ENCODE measurements around the gene LRRC41.
"Not testable (repeated sequence)": the region's sequence is repeated elsewhere in the genome, so short reads cannot be mapped to it uniquely, and the experiment has no call there.

Gene LRRC41, protein sequence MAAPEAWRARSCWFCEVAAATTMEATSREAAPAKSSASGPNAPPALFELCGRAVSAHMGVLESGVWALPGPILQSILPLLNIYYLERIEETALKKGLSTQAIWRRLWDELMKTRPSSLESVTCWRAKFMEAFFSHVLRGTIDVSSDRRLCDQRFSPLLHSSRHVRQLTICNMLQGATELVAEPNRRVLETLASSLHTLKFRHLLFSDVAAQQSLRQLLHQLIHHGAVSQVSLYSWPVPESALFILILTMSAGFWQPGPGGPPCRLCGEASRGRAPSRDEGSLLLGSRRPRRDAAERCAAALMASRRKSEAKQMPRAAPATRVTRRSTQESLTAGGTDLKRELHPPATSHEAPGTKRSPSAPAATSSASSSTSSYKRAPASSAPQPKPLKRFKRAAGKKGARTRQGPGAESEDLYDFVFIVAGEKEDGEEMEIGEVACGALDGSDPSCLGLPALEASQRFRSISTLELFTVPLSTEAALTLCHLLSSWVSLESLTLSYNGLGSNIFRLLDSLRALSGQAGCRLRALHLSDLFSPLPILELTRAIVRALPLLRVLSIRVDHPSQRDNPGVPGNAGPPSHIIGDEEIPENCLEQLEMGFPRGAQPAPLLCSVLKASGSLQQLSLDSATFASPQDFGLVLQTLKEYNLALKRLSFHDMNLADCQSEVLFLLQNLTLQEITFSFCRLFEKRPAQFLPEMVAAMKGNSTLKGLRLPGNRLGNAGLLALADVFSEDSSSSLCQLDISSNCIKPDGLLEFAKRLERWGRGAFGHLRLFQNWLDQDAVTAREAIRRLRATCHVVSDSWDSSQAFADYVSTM

DNA sequence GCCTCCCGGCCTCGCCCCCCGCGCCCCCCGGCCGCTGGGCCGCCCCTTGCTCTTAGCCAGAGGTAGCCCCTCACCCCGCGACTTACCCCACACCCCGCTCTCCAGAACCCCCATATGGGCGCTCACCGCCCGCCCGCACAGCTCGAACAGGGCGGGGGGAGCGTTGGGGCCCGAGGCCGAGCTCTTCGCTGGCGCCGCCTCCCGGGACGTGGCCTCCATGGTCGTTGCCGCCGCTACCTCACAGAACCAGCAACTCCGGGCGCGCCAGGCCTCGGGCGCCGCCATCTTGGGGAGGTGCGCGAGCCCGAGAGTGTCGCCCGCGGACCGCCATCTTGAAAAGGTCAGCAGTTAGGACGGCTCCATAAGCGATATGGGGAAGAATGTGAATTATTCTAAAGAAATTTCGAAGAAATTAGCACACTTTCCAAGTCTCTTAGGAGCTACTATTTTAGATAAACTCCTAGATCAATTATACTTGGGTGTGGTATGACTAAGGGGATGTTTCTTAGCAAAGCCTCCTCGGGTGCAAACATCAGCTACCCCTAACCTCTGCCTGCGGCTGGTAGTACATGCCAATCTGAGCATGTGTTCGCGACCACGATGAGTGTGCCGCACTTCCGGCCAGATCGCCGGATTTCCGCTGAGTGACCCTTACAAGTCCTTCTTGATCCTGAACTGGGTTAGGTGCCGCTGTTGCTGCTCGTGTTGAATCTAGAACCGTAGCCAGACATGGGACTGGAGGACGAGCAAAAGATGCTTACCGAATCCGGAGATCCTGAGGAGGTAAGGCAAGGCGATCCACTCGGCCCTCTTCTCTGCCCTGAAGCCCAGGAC is at the start of gene LRRC41, which contains the start of gene UQCRH:
TSS of gene LRRC41 (minus strand) at position 579 of the 834 bp plus-strand sequence. CDS start at position 285, 294 bp downstream.
TSS of gene UQCRH (plus strand) at position 661 of the 834 bp plus-strand sequence. CDS start at position 730, 69 bp downstream.
- DNase-seq (ENCODE audit: low spot score), result peak; percentile 89

DNA sequence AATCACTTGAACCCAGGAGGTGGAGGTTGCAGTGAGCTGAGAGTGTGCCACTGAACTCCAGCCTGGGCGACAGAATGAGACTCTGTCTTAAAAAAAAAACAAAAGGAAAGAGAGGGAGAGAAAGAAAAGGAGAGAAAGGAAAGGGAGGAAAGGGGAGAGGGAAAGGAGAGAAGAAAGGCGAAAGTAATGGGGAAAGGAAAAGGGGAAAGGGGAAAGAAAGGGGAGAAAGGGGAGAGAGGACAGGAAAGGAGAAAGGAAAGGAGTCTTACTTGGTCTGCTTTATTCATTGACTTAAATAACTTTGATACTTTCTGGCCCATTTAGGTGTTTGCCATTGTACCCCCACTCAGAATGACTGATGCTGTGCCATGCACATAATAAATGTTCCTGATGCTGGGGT is 48.9 kb upstream of the LRRC41 start:
- no peak for DNase-seq (ENCODE audit: low spot score)

DNA sequence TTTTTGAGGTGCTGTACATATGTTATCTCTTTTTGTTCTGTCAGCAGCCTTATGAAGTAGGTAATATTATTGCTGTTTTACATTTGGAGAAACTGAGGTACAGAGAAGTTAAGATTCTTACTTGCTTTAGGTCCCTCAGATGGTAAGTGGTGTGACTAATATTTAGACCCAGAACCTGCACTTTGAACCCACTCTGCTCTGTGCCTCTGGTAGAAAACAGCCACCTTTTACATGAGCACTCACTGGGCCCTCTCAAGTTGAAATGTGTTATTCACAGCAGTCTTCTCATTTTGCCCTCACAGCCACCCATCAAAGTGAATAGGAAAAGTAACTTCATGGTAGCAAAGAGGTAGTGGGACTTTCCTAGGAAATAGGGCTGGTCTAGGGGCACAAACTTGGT is 41.9 kb upstream of the LRRC41 start:
- DNase-seq (ENCODE audit: low spot score), result no peak

DNA sequence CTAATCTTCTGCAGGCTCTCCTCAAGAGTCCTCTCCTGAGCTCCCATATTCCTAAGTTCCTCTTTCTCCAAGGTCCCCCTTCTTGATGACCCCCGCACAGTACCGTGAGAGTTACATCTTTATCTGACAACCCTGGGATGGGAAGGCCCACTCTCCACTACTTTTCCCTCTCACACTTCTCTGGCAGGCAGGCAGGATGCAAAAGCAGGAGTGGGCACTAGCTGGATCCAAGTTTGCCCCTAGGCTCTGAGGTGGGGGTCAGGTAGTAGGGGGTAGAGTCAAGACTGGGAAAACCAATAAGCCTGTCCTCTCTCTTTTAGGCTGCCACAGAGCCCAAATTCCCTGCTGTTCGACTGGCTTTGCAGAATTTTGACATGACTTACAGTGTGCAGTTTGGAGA is 41.1 kb upstream of the LRRC41 start:
- DNase-seq (ENCODE audit: low spot score), result no peak

DNA sequence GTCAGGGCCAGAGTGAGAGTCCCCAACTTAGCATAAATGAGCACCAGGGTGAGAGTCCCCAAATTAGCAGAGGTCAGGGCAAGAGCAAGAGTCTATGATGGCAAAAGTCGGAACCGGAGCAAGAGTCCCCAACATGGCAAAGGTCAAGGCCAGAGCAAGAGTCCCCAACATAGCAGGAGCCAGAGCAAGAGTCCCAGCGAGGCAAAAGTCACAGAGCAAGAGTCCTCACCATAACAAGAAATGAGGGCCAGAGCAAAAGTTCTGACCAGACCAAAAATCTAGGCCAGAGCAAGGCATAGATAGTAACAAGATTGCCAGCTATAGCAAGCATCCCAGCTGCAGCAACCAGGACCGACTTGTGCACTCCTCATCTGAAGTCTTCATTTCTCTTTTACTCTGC is 40.3 kb upstream of the LRRC41 start:
- no peak for DNase-seq (ENCODE audit: low spot score)

DNA sequence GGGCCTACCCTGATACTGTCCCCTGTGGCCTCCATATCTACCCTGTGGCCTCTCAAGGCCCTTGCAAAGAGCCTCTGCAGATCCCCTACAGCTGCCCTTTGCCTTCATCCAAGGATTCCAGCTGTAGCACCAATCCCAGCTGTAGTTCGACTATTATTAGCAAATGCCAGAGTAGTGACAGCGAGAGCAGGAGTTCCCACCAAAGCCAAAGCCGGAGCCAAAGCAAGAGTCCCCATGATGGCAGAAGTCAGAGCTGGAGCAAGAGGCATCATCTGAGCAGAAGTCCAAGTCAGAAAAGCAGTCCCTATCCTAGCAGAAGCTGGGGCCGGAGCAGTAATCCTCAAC is 39.9 kb upstream of the LRRC41 start:
- no peak for DNase-seq (ENCODE audit: low spot score)

DNA sequence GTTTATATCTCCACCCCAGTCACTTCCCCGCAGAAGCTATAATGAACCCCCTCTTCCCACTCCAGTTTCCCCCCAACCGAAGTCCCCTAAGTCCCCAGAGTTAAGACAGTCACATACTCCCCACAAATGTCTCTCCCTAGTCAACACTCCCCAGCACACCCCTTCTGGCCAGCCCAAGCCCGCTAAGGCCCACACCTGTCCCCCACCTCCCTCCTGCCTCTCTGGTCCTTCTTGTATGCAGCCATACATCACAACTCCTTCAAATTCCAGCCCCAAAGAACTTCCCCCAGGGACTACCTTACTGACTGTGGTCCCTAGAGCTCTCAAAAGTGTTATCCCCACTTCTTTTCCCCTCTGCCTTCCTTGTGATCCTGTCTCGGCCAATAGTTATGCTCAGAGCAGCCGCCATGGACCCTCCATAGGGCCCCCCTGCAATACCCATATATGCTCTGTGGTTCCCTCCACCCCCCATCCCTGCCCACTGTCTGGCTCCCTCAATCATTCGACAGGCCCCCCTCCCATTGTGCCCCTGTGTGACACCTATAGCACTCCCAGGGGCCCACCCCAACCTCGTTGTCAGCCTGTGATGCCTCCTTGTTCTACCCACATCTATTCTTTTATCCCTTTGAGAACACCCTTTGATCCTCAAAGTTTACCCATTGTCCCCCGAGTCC is 39.4 kb upstream of the LRRC41 start:
- no peak for DNase-seq (ENCODE audit: low spot score)

DNA sequence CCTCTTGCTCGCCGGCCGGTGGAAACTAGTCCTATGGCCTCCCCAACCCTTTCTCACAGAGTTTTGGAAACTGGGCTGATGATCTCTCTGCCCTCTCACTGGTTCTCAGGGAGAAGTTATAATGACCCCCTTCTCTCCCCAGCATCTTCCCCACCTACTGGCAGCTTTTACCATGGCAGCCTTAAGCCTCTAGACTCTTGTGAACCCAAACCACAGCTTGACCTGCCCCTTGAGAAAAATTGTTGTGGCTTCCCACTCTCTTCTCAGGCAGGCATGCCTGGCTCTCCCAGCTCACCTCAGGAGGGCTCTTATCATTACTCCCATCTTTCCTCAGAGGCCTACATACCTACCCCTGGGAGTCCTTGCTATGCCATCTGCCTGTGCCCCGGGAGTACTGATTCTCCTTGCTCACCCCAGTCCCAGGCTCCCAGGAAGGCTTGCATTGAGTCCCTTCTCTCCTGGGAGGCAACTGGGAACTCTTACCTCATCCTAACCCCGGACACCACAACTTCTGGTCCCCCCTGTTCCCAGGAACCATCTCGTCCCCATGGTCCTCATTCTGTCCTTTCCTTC is 38.8 kb upstream of the LRRC41 start:
- peak; percentile 67 for DNase-seq (ENCODE audit: low spot score)

DNA sequence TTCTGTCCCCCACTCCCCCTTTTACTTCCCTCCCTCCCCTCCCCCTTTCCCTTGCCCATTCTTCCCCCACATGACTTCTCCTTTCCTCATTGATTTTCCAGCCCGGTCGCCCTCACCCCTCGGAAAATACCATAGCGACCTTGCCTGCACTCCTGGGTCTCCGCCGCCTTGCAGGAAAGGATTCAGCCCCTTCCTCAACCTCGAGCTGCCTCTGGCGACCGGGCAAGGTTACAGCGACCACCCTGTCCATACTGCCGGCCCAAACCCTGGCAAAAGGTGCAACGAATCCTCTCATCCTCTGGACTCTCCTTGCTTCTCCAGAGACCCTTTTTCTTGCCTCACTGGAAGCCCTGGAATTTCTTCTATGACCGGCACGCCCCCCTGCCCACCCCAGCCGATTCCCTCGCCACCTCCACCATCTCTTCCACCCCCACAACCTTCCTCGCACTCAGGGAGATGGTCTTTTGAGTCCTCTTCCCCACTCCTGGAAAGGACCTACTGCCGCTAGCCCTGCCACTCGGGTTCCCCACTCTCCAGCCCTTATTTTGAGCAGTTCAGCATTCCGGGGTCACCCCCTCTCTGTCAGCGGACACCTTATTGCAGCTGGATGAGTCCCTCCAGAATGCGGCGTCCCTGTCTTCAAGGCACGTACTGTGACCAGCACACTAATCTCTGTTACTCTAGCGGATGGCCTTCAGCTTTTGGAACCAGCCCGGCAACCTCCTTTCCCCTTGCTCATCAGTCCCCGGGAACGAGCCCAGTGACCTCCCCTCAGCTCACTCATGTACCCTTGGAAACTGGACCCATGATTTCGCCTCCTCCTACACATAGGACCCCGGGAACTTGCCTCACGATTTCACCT is 38.0 kb upstream of the LRRC41 start:
- DNase-seq (ENCODE audit: low spot score), result no peak

DNA sequence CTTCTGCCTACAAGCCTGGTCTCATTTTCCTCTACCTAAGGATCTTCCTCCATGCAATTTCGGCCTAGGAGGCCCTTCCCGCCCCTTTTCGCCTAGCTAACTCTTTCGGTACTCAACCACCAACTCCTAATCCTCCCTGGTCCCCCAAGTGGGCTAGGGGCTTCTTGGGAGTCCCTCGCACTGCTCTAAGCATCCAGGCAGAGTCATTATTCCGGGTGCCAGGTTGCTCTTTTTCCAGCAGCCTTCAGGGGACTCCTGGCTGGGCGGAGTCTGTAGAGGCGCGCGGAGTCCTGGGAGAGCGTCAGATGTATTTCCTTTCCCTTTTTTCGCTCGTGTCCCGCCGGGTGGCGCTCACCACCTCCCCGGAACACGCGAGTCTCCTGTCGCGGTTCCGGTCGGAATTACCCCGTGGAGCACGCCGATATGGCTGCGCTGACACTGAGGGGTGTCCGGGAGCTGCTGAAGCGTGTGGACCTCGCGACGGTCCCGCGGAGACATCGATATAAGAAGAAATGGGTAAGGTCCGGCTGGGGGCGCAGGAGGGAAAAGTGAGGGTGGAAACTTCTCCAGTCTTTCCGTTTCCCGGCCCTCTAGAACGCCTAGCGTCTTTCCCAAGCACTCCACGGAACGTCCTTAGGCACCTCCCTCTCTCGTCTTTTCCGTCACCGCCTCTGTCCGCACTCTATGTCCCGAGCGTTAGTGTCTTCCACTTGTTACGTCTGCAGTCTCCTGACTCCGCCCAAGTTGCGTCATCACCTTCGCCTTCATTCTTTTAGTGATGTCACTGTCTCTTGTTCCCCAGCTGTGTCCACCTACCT is 37.2 kb upstream of the LRRC41 start, which contains the start of gene NSUN4:
TSS of gene NSUN4 (plus strand) at position 404 of the 818 bp plus-strand sequence. CDS start at position 424, 20 bp downstream.
- peak; percentile 84 for DNase-seq (ENCODE audit: low spot score)

DNA sequence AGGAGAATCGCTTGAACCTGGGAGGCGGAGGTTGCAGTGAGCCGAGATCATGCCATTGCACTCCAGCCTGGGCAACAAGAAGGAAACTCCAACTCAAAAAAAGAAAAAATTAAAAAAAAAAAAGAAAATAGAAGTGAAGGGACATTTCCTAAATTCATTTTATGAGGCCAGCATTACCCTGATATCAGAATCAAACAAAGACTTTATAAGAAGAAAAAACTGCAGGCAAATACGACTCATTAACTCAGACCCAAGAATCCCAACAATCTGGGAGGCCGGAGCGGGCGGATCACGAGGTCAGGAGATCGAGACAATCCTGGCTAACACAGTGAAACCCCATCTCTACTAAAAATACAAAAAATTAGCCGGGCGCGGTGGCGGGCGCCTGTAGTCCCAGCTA is 34.0 kb upstream of the LRRC41 start:
- not testable (repeated sequence) for DNase-seq (ENCODE audit: low spot score)

DNA sequence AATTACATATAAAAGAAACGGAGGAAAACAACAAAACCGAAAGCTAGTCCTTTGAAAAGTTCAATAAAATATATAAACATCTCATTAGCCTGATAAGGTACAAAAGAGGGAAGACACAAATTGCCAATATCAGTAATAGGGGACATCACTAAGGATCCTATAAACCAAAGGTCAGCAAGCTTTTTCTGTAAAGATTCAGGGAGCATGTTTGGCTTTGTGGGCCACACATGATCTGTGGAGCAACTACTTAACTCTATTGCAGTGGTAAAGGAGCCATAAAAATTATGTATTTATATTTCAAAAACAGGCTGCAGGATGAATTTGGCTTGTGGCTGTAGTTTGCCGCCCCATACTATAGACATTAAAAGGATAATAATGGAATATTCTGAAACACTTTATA is 31.7 kb upstream of the LRRC41 start:
- no peak for DNase-seq (ENCODE audit: low spot score)

DNA sequence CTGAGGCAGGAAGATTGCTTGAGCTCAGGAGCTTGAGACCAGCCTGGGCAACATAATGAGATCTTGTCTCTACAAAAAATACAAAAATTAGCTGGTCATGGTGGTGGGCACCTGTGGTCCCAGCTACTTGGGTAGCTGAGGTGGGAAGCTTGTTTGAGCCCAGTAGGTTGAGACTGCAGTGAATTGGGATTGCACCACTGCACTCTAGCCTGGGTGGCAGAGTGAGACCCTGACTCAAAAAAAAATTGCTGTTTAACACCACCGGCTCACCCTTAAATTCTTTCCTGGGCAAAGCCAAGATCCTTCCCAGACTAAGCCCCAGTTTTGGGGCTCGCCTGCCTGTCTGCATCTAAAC is 30.6 kb upstream of the LRRC41 start:
- no peak for DNase-seq (ENCODE audit: low spot score)

DNA sequence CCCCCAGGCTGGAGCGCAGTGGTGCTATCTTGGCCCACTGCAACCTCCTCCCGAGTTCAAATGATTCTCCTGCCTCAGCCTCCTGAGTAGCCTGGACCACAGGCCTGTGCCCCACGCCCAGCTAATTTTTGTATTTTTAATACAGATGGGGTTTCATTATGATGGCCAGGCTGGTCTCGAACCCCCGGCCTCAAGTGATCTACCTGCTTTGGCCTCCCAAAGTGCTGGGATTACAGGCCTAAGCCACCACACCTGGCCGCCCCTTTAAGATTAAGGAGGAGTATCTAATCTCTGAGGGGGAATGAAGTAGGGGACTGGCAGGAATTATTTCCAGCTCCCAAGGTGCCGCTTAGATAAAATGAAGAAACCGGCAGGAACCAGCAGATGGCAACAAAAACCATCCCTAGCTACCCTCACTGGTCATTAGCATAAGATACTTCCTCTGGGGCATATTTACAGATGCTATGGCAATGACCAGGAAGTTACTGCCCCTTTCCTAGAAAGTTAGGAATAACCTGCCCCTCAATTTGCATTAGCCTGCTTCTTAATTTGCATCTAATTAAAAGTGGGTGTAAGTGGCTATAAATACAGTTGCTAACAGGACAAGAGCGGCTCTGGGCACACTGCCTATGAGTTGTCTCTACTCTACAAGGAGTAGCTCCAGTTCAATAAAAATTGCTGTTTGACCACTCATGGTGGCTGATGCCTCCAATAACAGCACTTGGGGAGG is 30.0 kb upstream of the LRRC41 start:
- DNase-seq (ENCODE audit: low spot score), result peak; percentile 76

DNA sequence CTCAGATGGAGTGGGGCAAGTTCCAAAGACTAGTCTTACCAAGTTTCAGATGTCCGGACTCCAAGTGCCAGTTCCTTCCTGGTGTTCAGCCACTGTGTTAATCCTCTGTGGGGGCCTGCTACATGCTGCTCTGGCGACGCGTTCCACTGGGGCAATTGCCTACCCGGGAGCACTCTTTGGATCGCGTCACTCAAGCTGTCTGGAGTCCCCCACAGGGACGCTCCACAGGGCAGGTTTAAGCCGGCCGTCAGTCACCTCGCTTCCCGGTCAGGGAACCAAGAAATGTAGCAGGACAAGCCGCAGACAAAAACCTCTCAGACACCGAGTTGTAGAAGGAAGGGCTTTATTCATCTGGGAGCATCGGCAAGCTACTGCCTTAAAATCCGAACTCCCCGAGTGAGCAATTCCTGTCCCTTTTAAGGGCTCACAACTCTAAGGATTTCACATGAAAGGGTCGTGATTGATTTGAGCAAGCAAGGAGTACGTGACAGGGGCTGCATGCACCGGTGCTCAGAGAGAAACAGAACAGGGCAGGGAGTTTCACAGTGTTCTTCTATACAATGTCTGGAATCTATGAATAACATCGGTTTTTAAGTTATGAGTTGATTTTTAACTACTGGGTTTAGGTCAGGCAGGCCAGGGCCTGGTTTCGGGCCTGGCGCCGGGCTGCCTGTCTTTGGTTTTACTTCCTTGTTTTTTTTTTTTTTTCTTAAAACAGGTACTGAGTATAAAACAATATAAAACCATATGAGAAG is 28.5 kb upstream of the LRRC41 start:
- DNase-seq (ENCODE audit: low spot score), result not testable (repeated sequence)

DNA sequence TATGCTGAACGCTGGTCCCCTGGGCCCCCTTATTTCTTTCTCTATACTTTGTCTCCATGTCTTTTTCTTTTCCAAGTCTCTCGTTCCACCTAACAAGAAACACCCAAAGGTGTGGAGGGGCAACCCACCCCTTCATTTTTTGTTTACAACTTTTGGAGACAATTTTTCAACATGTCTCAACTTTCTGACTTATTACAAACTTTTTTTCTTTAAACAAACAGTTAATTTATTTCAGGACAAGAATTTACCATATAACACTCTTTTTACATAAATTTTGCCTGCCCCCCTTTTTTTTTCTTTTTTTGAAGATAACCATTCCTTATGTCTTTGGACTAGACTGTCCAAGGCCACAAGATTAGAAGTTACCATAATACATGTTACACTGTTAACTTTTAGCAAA is 27.0 kb upstream of the LRRC41 start:
- not testable (repeated sequence) for DNase-seq (ENCODE audit: low spot score)

DNA sequence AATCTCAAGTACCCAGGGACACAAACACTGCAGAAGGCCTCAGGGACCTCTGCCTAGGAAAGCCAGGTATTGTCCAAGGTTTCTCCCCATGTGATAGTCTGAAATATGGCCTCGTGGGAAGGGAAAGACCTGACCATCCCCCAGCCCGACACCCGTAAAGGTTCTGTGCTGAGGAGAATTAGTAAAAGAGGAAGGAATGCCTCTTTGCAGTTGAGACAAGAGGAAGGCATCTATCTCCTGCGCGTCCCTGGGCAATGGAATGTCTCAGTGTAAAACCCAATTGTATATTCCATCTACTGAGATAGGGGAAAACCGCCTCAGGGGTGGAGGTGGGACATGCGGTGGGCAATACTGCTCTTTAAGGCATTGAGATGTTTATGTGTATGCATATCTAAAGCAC is 26.4 kb upstream of the LRRC41 start:
- DNase-seq (ENCODE audit: low spot score), result not testable (repeated sequence)

DNA sequence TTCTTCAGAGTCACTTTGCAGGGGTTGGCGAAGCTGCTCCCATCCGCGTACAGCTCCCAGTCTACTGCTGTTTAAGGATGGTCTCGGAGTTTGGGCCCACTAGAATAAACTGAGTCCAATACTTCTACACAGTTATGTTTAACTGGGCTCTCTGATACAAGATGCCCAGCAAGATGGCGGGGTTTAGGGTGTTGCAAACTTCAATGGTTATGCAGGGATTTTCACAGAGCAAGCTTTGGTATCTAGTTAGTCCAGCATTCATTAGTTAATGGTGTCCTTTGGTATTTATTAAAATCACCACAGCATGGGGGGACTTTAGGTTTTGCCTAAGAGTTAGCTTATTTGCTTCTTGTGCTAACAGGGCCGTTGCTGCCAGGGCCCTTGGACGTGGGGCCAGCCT is 24.8 kb upstream of the LRRC41 start:
- not testable (repeated sequence) for DNase-seq (ENCODE audit: low spot score)

All from germinal center (tissue), 1 donor.